Endothelial cell of umbilical vein (primary cell): Measurements from ENCODE around the gene SVIL. TPM values are rescaled to one million over a fixed set of nuclear protein-coding genes. Genes with fewer than 3 reads are reported as not detected.

ENCODE experiments used
- BruUV-seq: library from RNA; stranded (reverse); fragments of 400-500 nt; replicated peaks from 2 replicates; lab custom pipeline; 2021; lab: Mats Ljungman, UMichigan
- CTCF ChIA-PET: fragments of 300-600, 350-600 bp; sonication (Branson Sonifier 250); formaldehyde crosslinking; loops from one replicate; lab custom pipeline; 2021; ENCODE audit warnings: antibody characterized with exemption, inconsistent platforms; lab: Charles Lee
- POLR2A ChIA-PET: fragments of 300-600, 350-600 bp; sonication (Branson Sonifier 250); formaldehyde crosslinking; loops from one replicate; lab custom pipeline; 2021; ENCODE audit warnings: antibody characterized with exemption, inconsistent platforms; lab: Charles Lee
- DNase-seq: peaks from one replicate; pipeline ENCODE4 v3.0.0-alpha.2; 2011; ENCODE audit warnings: low read depth, low spot score
- FAIRE-seq: peaks from 2 replicates; lab custom pipeline; 2011; peaks lifted over from hg19 to GRCh38; lab: Jason Lieb, UNC
- H2AFZ ChIP-seq: 2 replicates; pipeline ENCODE4 v1.6.0; 2012; ENCODE audit warnings: low read depth, low read length, control low read depth, inconsistent platforms
- H3K27ac ChIP-seq: 2 replicates; pipeline ENCODE4 v1.5.1; 2011; ENCODE audit warnings: low read depth, mild to moderate bottlenecking, control low read depth, low read length, moderate library complexity; ENCODE audit not compliant: insufficient read depth
- H3K27me3 ChIP-seq, 2 experiments: 2 replicates each; pipeline versions ENCODE4 v1.6.0 to v1.6.1; 2011; ENCODE audit warnings: low read length in 2 of 2, mixed read lengths in 1 of 2; ENCODE audit not compliant: control insufficient read depth in 2 of 2, insufficient read depth in 2 of 2
- H3K36me3 ChIP-seq, 2 experiments: 2 replicates in 1 of 2; 3 replicates in 1 of 2; pipeline ENCODE4 v1.5.1; 2011; ENCODE audit warnings: low read length in 2 of 2, mild to moderate bottlenecking in 1 of 2, moderate library complexity in 1 of 2; ENCODE audit not compliant: control insufficient read depth in 2 of 2, insufficient read depth in 2 of 2; ENCODE audit errors: extremely low read depth in 1 of 2
- H3K4me1 ChIP-seq: 3 replicates; pipeline ENCODE4 v1.5.1; 2011; ENCODE audit warnings: mild to moderate bottlenecking, low read length; ENCODE audit not compliant: control insufficient read depth, insufficient read depth; ENCODE audit errors: extremely low read depth
- H3K4me2 ChIP-seq: 2 replicates; pipeline ENCODE4 v1.6.1; 2011; ENCODE audit warnings: low read length, control low read depth, mixed read lengths; ENCODE audit not compliant: insufficient read depth
- H3K4me3 ChIP-seq, 3 experiments: fragments of 200-600 bp in 1 of 3; sonication (generic), shearing (Covaris generic) in 1 of 3; replicated peaks in 1 of 3; 2 replicates each; pipeline ENCODE4 v1.5.1; 2011 to 2016; ENCODE audit warnings: control low read depth in 3 of 3, low read length in 3 of 3, mild to moderate bottlenecking in 2 of 3, inconsistent platforms in 1 of 3, low read depth in 1 of 3, moderate library complexity in 1 of 3; ENCODE audit not compliant: insufficient read depth in 1 of 3
- H3K79me2 ChIP-seq: 2 replicates; pipeline ENCODE4 v1.6.0; 2012; ENCODE audit warnings: low read length, inconsistent platforms; ENCODE audit not compliant: control insufficient read depth, insufficient read depth
- H3K9ac ChIP-seq: replicated peaks from 2 replicates; pipeline ENCODE3; 2011; ENCODE audit warnings: low read length, control low read depth; ENCODE audit not compliant: insufficient read depth; ENCODE audit errors: extremely low read depth
- H3K9me1 ChIP-seq: replicated peaks from 3 replicates; pipeline ENCODE4 v1.6.0; 2011; ENCODE audit warnings: mild to moderate bottlenecking, low read length; ENCODE audit not compliant: control insufficient read depth, insufficient read depth; ENCODE audit errors: extremely low read depth
- H3K9me3 ChIP-seq: replicated peaks from 2 replicates; pipeline ENCODE4 v1.5.1; 2012; ENCODE audit warnings: low read length, inconsistent platforms; ENCODE audit not compliant: control insufficient read depth, insufficient read depth
- H4K20me1 ChIP-seq: replicated peaks from 2 replicates; pipeline ENCODE3; 2011; ENCODE audit warnings: mild to moderate bottlenecking, low read length; ENCODE audit not compliant: control insufficient read depth, insufficient read depth; ENCODE audit errors: extremely low read depth
- CTCF ChIP-seq, 2 donors: IDR thresholded peaks; 1 replicate in 1 of 2; 2 replicates in 1 of 2; pipeline ENCODE4 v1.5.1; 2011; ENCODE audit warnings: low read length in 2 of 2, mild to moderate bottlenecking in 2 of 2, moderate library complexity in 2 of 2, control low read depth in 1 of 2, inconsistent platforms in 1 of 2, low read depth in 1 of 2; ENCODE audit not compliant: insufficient read depth in 1 of 2; ENCODE audit errors: extremely low read depth in 1 of 2
- EZH2 ChIP-seq: IDR thresholded peaks from 2 replicates; pipeline ENCODE4 v1.6.1; 2012; ENCODE audit warnings: borderline replicate concordance, low read depth, mild to moderate bottlenecking, moderate library complexity, low read length, inconsistent platforms; ENCODE audit not compliant: severe bottlenecking
- FOS ChIP-seq: IDR thresholded peaks from 2 replicates; pipeline ENCODE4 v1.6.1; 2011; ENCODE audit warnings: mild to moderate bottlenecking, low read length, moderate library complexity, borderline replicate concordance; ENCODE audit not compliant: insufficient read depth
- GATA2 ChIP-seq: IDR thresholded peaks from 2 replicates; pipeline ENCODE4 v1.7.0; 2011; ENCODE audit warnings: low read depth, mild to moderate bottlenecking, moderate library complexity, mixed read lengths, low read length; ENCODE audit not compliant: insufficient read length, insufficient read depth
- JUN ChIP-seq: IDR thresholded peaks from 2 replicates; pipeline ENCODE4 v1.6.1; 2011; ENCODE audit warnings: borderline replicate concordance, low read depth; ENCODE audit not compliant: insufficient read length, insufficient read depth
- MYC ChIP-seq: IDR thresholded peaks from one replicate; pipeline ENCODE4 v1.6.1; 2011; ENCODE audit warnings: mild to moderate bottlenecking, low read depth, low read length
- POLR2A ChIP-seq: IDR thresholded peaks from 2 replicates; pipeline ENCODE4 v1.6.1; 2012; ENCODE audit warnings: low read depth, mild to moderate bottlenecking, control low read depth, low read length
- POLR2AphosphoS5 ChIP-seq: IDR thresholded peaks from 2 replicates; pipeline ENCODE4 v1.6.1; 2012; ENCODE audit warnings: low read depth, mild to moderate bottlenecking, control low read depth, low read length, moderate library complexity; ENCODE audit not compliant: insufficient read depth
- dilution Hi-C: fragments of 300-500 bp; cut with MboI; formaldehyde crosslinking; loops from one replicate; pipeline ENCODE4 v1.15.0; 2019; ENCODE audit warnings: low sequenced_read_pairs; ENCODE audit not compliant: extremely low pct_ligation_motif_present
- intact Hi-C: fragments of 100-400 bp; cut with micrococcal nuclease; formaldehyde crosslinking; loops from one replicate; pipeline ENCODE4 v1.10.0; 2022
- polyA plus RNA-seq, 4 experiments: library from polyadenylated mRNA; depleted of rRNA in 3 of 4; stranded (reverse) in 3 of 4; unstranded in 1 of 4; fragments of >200 nt; gene quantifications; 2 replicates each; pipeline versions ENCODE4 v1.2.1 to v1.2.3, GENCODE V29; 2011 to 2012; ENCODE audit warnings: missing spikeins in 1 of 4
- total RNA-seq: library from RNA; stranded (reverse); gene quantifications from 2 replicates; pipeline ENCODE4 v1.2.3, GENCODE V29; 2021
- TF ChIP-seq, protein P1 (sequence below): IDR thresholded peaks from 2 replicates; pipeline ENCODE4 v1.6.1; 2011; ENCODE audit not compliant: insufficient read depth, insufficient read length

The SVIL gene
- total and polyA plus RNA-seq, 2 donors (not counting 3 experiments of a cell fraction or from before 2014, with no cell fraction given), result 22.6 to 70.7 TPM

DNA sequence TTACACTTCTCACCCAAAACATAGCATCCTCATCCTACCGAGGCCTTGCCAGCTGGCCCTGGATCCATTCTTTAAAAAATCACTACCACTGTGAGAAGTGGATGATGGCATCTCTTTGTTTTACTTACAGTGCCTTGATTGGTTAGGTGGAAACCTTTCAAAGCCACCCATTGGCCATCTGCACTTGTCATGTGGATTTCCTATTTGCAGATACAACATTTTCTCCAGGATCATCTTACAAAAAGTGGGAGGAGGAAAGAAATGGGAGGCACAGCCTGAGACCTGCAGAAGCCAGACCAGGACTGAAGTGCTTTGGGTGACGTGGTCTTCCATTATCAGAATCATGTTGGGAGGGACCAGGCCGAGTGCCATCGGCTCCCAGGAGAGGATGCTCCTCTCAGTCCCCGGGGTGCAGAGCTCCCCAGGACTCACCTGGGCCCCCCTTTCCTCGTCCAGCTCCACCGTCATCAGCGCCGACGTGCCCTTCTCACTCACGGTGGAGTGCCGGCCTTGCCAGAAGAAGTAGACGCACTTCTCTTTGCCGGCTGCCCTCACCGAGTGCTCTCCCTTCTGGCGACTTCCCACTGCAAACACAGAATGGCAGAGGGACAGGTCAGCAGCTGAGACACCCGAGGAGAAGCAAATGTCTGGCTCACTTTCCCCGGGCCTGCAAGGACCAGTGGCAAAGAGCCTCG, 161.2 kb downstream of the SVIL start:
- Histone ChIP-seq H2AFZ (no peak overlapping the region), H3K36me3 (peaks cover 5 to 24% of the 10 kb centered on the region in 2 experiments), H3K27me3 (no peaks in the 10 kb centered on the region), H3K9me3 (no peaks in the 10 kb centered on the region), H3K79me2 (no peaks in the 10 kb centered on the region), H3K4me3 (no peak overlapping the region), H3K4me2 (no peak overlapping the region), H3K4me1 (peaks cover 3% of the 10 kb centered on the region), H3K27ac (no peak overlapping the region), H4K20me1 (no peaks in the 10 kb centered on the region), H3K9me1 (no peaks in the 10 kb centered on the region), H3K9ac (no peak overlapping the region)
- no TSS peak for BruUV-seq
- ChIA-PET POLR2A (no interaction called here), CTCF (no interaction called here)
- intact Hi-C loops (no loop called here), dilution Hi-C loops (no loop called here)
- TF ChIP-seq EZH2 (no peak), POLR2A (no peak), CTCF (IDR thresholded peaks at IDR 0.05; ENCODE audit: extremely low read depth in 1 of 2, insufficient read depth in 1 of 2, low read depth in 1 of 2, low read length in 2 of 2) (no peak), POLR2AphosphoS5 (no peak), JUN (no peak), GATA2 (no peak), FOS (no peak), MYC (no peak)
- TF ChIP-seq, protein P1, sequence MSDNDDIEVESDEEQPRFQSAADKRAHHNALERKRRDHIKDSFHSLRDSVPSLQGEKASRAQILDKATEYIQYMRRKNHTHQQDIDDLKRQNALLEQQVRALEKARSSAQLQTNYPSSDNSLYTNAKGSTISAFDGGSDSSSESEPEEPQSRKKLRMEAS, result no peak
- DNase-seq, result no peak
- no peak for FAIRE-seq
